Left ventricle myocardium inferior (tissue), 1 donor: ENCODE measurements around the gene TMPRSS3. TPM values are rescaled to one million over a fixed set of nuclear protein-coding genes. Genes with fewer than 3 reads are reported as not detected.

Experiments
- DNase-seq: peaks from one replicate; pipeline ENCODE4 v3.0.0-alpha.2; 2020
- H3K27ac ChIP-seq: fragments of 200-600 bp; replicated peaks from 2 replicates; pipeline ENCODE4 v1.8.0; 2021
- H3K27me3 ChIP-seq: fragments of 200-600 bp; 2 replicates; pipeline ENCODE4 v1.8.0; 2021; ENCODE audit warnings: low read depth
- H3K36me3 ChIP-seq: fragments of 200-600 bp; 2 replicates; pipeline ENCODE4 v1.8.0; 2021
- H3K4me1 ChIP-seq: fragments of 200-600 bp; 2 replicates; pipeline ENCODE4 v1.8.0; 2021
- H3K4me3 ChIP-seq: fragments of 200-600 bp; 2 replicates; pipeline ENCODE4 v1.8.0; 2021; ENCODE audit warnings: mild to moderate bottlenecking, moderate library complexity
- H3K9me3 ChIP-seq: fragments of 200-600 bp; replicated peaks from 2 replicates; pipeline ENCODE4 v1.8.0; 2021
- intact Hi-C: fragments of 100-400 bp; cut with micrococcal nuclease; formaldehyde crosslinking; loops from one replicate; pipeline ENCODE4 v1.11.0; 2022
- total RNA-seq: library from RNA; stranded (reverse); fragmentation: NEBNext Ultra II Directional; extraction: Animal tissue kit (Norgen Biotek cat#: 25700); gene quantifications from one replicate; pipeline ENCODE4 v1.2.1, GENCODE V29; 2021
- TF ChIP-seq, protein P1 (sequence below): fragments of 200-600 bp; IDR thresholded peaks from 2 replicates; pipeline ENCODE4 v1.8.0; 2021; ENCODE audit warnings: antibody characterized with exemption, mild to moderate bottlenecking, borderline replicate concordance
- donor health status: DM: no; HTN: yes; CAD: no; lungs with severe emphysema.

TMPRSS3 gene
- total RNA-seq, 1 donor from 2014 or later: not detected

DNA sequence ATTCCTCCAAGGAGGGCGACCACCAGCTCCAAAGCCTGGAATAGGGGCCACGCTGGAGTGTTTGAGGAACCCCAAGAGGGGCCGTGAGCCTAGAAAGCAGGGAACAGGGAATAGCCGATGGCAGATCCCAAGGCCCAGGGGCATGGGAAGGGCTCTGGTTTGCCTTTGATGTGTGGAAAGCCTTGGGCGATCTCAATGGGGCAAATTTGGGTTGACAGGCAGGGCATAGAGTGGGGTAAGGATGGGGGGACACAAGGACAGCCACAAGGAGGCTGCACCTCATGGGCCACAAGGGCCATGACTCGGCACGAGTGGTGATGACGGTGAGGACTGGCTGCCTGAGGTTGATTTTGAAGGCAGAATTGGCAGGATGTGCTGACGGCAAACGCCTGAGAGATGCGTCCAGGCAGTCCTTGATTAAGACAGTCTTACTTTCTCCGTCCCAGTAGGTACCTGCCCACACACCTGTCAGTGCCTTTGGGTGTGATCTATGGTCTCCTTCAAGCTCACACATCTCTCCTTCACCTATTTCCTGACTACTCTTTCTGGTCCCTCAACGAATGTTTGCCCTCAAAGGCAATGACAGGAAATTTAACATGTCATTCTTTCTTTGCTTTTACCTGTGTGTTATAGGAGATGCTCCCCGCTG is 2.0 kb upstream of the TMPRSS3 start:
- H3K36me3 ChIP-seq: no peaks in the 10 kb centered on the region
- no peaks in the 10 kb centered on the region for H3K27me3 ChIP-seq
- DNase-seq: no peak
- TF ChIP-seq, protein P1, sequence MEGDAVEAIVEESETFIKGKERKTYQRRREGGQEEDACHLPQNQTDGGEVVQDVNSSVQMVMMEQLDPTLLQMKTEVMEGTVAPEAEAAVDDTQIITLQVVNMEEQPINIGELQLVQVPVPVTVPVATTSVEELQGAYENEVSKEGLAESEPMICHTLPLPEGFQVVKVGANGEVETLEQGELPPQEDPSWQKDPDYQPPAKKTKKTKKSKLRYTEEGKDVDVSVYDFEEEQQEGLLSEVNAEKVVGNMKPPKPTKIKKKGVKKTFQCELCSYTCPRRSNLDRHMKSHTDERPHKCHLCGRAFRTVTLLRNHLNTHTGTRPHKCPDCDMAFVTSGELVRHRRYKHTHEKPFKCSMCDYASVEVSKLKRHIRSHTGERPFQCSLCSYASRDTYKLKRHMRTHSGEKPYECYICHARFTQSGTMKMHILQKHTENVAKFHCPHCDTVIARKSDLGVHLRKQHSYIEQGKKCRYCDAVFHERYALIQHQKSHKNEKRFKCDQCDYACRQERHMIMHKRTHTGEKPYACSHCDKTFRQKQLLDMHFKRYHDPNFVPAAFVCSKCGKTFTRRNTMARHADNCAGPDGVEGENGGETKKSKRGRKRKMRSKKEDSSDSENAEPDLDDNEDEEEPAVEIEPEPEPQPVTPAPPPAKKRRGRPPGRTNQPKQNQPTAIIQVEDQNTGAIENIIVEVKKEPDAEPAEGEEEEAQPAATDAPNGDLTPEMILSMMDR: no peak
- H3K4me3 ChIP-seq: no peak overlapping the region
- intact Hi-C loops: no loop called here
- peaks cover 3% of the 10 kb centered on the region for H3K4me1 ChIP-seq
- no peak overlapping the region for H3K27ac ChIP-seq
- H3K9me3 ChIP-seq: peaks cover 14% of the 10 kb centered on the region

DNA sequence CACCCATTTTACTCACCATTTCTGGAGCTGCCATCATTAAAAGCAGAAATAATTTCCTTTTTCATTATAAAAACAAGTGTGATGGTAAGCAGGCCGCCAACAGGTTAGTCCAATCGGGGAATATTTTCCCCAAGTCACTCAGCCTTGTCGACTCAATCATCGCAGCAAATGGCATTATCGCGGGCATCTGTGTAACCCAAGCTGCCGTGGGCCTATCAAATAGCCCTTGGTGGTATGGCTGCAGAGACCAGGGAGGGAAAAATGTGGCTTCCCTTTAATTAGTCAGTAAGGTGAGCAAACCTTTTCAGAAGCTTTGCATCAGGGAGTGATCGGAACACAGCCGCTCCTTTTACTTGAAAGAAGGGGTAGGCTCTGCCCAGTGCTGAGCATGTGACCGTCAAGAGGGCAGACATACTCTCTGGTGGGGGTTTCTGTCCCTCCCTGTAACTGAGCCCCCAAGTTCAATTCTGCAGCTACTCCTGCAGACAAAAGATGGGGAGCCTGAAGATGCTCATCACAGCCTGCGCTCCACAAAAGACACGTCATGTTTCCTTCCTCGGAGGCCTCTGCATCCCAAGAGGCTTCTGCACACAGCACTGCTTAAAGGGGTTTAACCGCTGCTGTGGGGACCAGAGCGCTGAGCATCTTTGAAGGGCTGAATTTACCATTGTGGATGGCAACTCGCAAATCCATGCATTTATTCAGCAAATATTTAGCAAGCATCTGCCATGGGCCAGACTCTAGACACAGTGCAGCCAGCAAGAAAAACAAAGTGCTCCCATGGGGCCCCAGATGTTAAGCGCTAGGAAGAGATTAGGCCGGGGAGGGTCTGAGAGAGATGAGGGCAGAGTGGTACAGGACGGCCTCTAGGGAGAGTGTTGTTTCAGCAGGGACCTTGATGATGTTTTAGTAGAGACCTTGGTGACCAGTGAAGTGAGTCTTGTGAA is 1.2 kb upstream of the TMPRSS3 start:
- DNase-seq: no peak
- Histone ChIP-seq H3K27ac (no peak overlapping the region), H3K9me3 (peaks cover 11% of the 10 kb centered on the region), H3K36me3 (no peaks in the 10 kb centered on the region), H3K4me1 (peaks cover 3% of the 10 kb centered on the region), H3K4me3 (no peak overlapping the region), H3K27me3 (no peaks in the 10 kb centered on the region)
- TF ChIP-seq, protein P1: no peak
- intact Hi-C loops: no loop called here

DNA sequence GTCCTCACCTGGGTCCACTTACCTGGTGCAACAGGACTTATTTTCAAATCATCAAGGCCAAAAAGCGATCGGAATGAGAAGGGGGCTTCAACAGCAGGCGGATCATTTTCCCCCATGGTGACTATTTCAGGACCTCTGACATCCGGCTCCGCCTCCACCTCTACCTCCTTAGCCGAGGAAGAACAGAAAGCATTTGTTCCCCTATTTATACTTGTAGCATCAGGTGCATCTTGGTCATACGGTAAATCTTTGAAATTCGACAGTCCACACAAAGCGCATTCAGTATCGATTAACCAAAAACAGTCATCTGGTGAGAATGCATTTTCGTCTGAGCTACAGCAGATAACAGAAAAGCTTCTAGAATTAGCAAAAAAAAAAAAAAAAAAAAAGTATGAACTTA is 550 bp downstream of the TMPRSS3 start:
- intact Hi-C loops: no loop called here
- Histone ChIP-seq H3K36me3 (no peaks in the 10 kb centered on the region), H3K4me3 (no peak overlapping the region), H3K9me3 (no peaks in the 10 kb centered on the region), H3K4me1 (peaks cover 3% of the 10 kb centered on the region), H3K27ac (no peak overlapping the region), H3K27me3 (no peaks in the 10 kb centered on the region)
- DNase-seq: no peak
- TF ChIP-seq, protein P1: no peak

DNA sequence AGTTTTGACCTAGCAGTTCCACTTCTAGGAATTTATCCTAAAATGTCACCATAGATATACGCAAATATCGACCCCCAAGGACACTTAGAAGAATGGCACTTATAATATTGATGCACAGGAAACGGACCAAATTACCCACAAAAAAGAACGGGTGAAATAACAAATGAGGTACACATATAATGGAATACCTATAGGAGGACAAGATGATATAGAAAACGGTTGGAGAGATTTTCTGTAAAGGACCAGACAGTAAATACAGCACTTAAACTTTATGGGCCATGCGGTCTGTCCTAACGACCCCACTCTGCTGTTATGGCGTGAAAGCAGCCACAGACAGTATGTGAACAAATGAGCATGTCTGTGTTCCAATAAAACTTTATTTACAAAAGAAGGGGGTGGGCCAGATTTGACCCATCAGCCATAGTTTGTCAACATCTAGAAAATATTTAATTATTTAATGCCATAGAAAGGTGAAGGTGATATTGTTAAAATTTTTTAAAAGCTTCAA is 2.4 kb downstream of the TMPRSS3 start:
- intact Hi-C loops: no loop called here

More for the DNA sequence above, 2.4 kb downstream of the TMPRSS3 start:
- no peak for DNase-seq
- no peaks in the 10 kb centered on the region for H3K9me3 ChIP-seq
- no peak overlapping the region for H3K27ac ChIP-seq
- H3K36me3 ChIP-seq: no peaks in the 10 kb centered on the region
- TF ChIP-seq, protein P1: no peak
- H3K27me3 ChIP-seq: no peaks in the 10 kb centered on the region
- peaks cover 12% of the 10 kb centered on the region for H3K4me1 ChIP-seq
- H3K4me3 ChIP-seq: no peak overlapping the region
